ENCODE data around the gene ANXA3. TPM values are rescaled to one million over a fixed set of nuclear protein-coding genes. Genes with fewer than 3 reads are reported as not detected.

ANXA3 gene
- total RNA-seq, 2 experiments from 2014 or later = 0.41 to 7.4 TPM

- Mint-ChIP-seq H3K36me3 (peaks cover 1% of the 10 kb centered on the region), H3K27me3 (peaks cover 18% of the 10 kb centered on the region), H3K9me3 (ENCODE audit: low read depth) (no peaks in the 10 kb centered on the region), H3K4me1 (peaks cover 36% of the 10 kb centered on the region), H3K27ac (no peak overlapping the region), H3K4me3 (no peak overlapping the region)
- DNase-seq (no peak), ATAC-seq (no peak)
- CTCF ChIA-PET = interaction anchor here (0.6 kb wide), 1 partner anchor 61 kb away, joined by 3 read pairs; no protein-coding TSS in a partner anchor
Measured at GRCh38 chr4:78654807-78655206, 103.2 kb downstream of the ANXA3 start.

DNA sequence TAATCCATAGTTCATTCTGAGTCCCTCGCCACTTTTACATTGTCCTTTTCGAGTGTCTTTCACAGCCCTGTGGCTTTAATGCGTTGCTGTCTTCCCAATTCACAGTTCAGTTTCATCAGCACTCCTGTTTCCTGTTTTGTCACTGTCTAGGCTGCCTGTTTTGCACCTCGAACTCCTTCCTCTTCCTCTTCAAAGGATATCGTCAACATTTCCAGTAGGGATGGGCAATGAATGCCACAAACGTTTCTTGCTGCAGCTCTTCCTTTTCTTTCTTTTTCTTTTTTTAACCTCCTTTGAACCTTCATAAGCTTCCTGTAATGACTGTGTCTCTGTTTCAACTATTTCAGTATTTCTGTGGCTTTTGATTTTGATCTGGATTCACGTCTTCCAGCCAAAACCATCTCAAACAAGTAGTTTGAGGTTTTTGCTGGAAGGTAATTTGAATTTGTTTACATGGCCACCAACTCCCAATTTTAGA lies 105.4 kb downstream of the ANXA3 start:
- ATAC-seq = peak; percentile 40
- H3K27me3 Mint-ChIP-seq = peaks cover 11% of the 10 kb centered on the region
- H3K4me1 Mint-ChIP-seq = peaks cover 45% of the 10 kb centered on the region
- H3K36me3 Mint-ChIP-seq = peaks cover 1% of the 10 kb centered on the region
- CTCF ChIA-PET = interaction anchor here (0.8 kb wide), 1 partner anchor 13 kb away, joined by 3 read pairs; no protein-coding TSS in a partner anchor
- H3K27ac Mint-ChIP-seq = peak overlapping the region; percentile 79
- H3K4me3 Mint-ChIP-seq = peak overlapping the region; percentile 59
- no peak for DNase-seq
- no peaks in the 10 kb centered on the region for H3K9me3 Mint-ChIP-seq (ENCODE audit: low read depth)

- Mint-ChIP-seq H3K9me3 (ENCODE audit: low read depth) (no peaks in the 10 kb centered on the region), H3K27ac (no peak overlapping the region), H3K27me3 (peaks cover 13% of the 10 kb centered on the region), H3K36me3 (peaks cover 4% of the 10 kb centered on the region), H3K4me3 (no peak overlapping the region), H3K4me1 (peaks cover 57% of the 10 kb centered on the region)
- CTCF ChIA-PET = interaction anchor here (1.2 kb wide), 1 partner anchor 14 kb away, joined by 4 read pairs; no protein-coding TSS in a partner anchor
- DNase-seq (no peak), ATAC-seq (no peak)
Measured at GRCh38 chr4:78659264-78659663, 107.7 kb downstream of the ANXA3 start.

- H3K4me3 Mint-ChIP-seq = no peak overlapping the region
- peaks cover 15% of the 10 kb centered on the region for H3K27me3 Mint-ChIP-seq
- peaks cover 4% of the 10 kb centered on the region for H3K36me3 Mint-ChIP-seq
- DNase-seq = no peak
- CTCF ChIA-PET = no interaction called here
- no peak overlapping the region for H3K27ac Mint-ChIP-seq
- H3K4me1 Mint-ChIP-seq = peaks cover 59% of the 10 kb centered on the region
- H3K9me3 Mint-ChIP-seq (ENCODE audit: low read depth) = no peaks in the 10 kb centered on the region
- no peak for ATAC-seq
Measured at GRCh38 chr4:78659665-78660064, 108.1 kb downstream of the ANXA3 start.

Other genes with a start within 250 kb of the ANXA3 start
- 10 to 100 TPM; 17.8 to 30.5 TPM for gene BMP2K, start 224.6 kb downstream of the ANXA3 start, total RNA-seq

Measured in activated CD8-positive, alpha-beta memory T cell treated with anti-CD3 and anti-CD28 coated beads, Interleukin-2, amount 10 ng/mL, durations not matched to agents 7 days and 5 days (primary cell).